Breast epithelium (tissue), 3 donors: ENCODE data around the gene RTN4R.

ENCODE experiments used
- CTCF ChIP-seq, 3 donors: fragments of 450-650 bp; IDR thresholded peaks; one replicate each; pipeline ENCODE4 v1.5.1; 2016 to 2017; ENCODE audit warnings: antibody characterized with exemption in 3 of 3, mild to moderate bottlenecking in 3 of 3, moderate library complexity in 3 of 3
- POLR2A ChIP-seq: fragments of 450-650 bp; IDR thresholded peaks from one replicate; pipeline ENCODE4 v1.6.1; 2016; ENCODE audit warnings: antibody characterized with exemption, mild to moderate bottlenecking, moderate library complexity
- POLR2AphosphoS5 ChIP-seq, 3 donors: sonication (generic); formaldehyde crosslinking; IDR thresholded peaks; one replicate each; pipeline ENCODE4 v1.6.1; 2017; ENCODE audit warnings: antibody characterized with exemption in 3 of 3

- TF ChIP-seq CTCF (IDR thresholded peaks at IDR 0.05) (no peak), POLR2A (no peak), POLR2AphosphoS5 (IDR thresholded peaks at IDR 0.05) (no peak)
Observed at GRCh38 chr22:20282901-20283673, 15.0 kb upstream of the RTN4R start.
